OCI-LY3 (cell line): ENCODE measurements around the gene SLC25A29.

Experiments
- H2AFZ ChIP-seq: fragments of 200-600, 300-600 bp; shearing (Covaris generic); 2 replicates; pipeline ENCODE4 v1.6.0; 2014; ENCODE audit warnings: antibody characterized with exemption, low read depth, low read length
- H3K27ac ChIP-seq: fragments of 200-600, 300-600 bp; sonication (generic); 2 replicates; pipeline ENCODE4 v1.5.1; 2014; ENCODE audit warnings: mild to moderate bottlenecking, low read length, moderate library complexity, mixed read lengths
- H3K27me3 ChIP-seq: fragments of 200-600, 300-600 bp; sonication (generic); 2 replicates; pipeline ENCODE4 v1.6.1; 2014; ENCODE audit warnings: low read depth, low read length, mixed read lengths
- H3K36me3 ChIP-seq: fragments of 200-600, 300-600 bp; sonication (generic); replicated peaks from 2 replicates; pipeline ENCODE3; 2014; ENCODE audit warnings: low read depth, low read length, mixed read lengths
- H3K4me1 ChIP-seq: fragments of 300-600, 200-600 bp; sonication (generic); 2 replicates; pipeline ENCODE4 v1.6.1; 2014; ENCODE audit warnings: low read length, mixed read lengths
- H3K4me2 ChIP-seq: fragments of 200-600, 300-600 bp; sonication (generic); 2 replicates; pipeline ENCODE4 v1.6.1; 2014; ENCODE audit warnings: low read length, mixed read lengths
- H3K4me3 ChIP-seq: fragments of 300-600, 200-600 bp; sonication (generic); 2 replicates; pipeline ENCODE4 v1.5.1; 2014; ENCODE audit warnings: antibody characterized with exemption, mild to moderate bottlenecking, low read length, moderate library complexity
- H3K79me2 ChIP-seq: fragments of 300-600, 200-600 bp; shearing (Covaris generic); 2 replicates; pipeline ENCODE4 v1.6.1; 2014; ENCODE audit warnings: mild to moderate bottlenecking, low read length, mixed read lengths
- H3K9ac ChIP-seq: fragments of 300-600, 200-600 bp; shearing (Covaris generic); 2 replicates; pipeline ENCODE4 v1.6.0; 2014; ENCODE audit warnings: mild to moderate bottlenecking, low read length, moderate library complexity
- H3K9me3 ChIP-seq: fragments of 200-600, 300-600 bp; shearing (Covaris generic); 2 replicates; pipeline ENCODE4 v1.6.1; 2014; ENCODE audit warnings: low read length, mixed read lengths; ENCODE audit not compliant: insufficient read depth
- H4K20me1 ChIP-seq: fragments of 200-600, 300-600 bp; sonication (generic); 2 replicates; pipeline ENCODE4 v1.6.1; 2016; ENCODE audit warnings: low read length, mixed read lengths; ENCODE audit not compliant: insufficient read depth
- EZH2phosphoT487 ChIP-seq: fragments of 200-600 bp; shearing (Covaris generic); IDR thresholded peaks from 2 replicates; pipeline ENCODE4 v1.6.1; 2018; ENCODE audit warnings: antibody characterized with exemption, mixed run types, low read depth
- TF ChIP-seq, protein P1 (sequence below): fragments of 200-600, 300-600 bp; sonication (generic); IDR thresholded peaks from 2 replicates; pipeline ENCODE4 v1.5.1; 2014; ENCODE audit warnings: antibody characterized with exemption, low read length, low read depth

The SLC25A29 gene

DNA sequence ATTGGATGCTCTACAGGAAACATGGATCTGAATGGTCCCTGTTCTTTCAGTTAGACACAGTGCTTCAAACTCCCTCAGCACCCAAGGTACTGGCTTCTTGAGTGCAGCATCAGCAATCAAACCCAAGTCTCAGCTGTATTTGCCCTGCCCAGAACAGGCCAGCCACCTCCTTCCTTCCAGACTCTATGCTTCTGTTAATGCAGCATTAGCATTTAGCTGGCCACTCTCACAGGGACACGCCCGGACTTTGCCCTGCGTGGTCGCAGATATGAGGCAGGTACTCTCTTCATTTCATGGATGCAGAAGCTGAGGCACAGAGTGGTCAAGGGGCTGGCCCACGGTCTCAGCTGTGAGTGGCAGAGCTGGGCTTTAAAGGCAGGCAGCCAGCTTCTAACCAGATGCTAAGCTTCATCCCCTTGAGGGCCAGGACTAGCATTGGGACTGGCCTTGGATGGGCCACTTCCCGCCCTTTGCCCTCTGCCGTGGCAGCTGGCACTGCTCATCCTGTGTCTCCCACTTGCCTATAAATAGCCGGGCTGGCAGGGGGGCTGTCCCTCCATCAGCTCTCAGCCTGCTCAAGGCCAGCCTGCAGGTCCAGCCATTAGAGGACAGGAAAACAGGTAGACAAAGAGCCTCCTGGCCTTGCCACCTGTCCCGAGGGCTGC lies 15.4 kb upstream of the SLC25A29 start:
- Histone ChIP-seq H2AFZ (no peak overlapping the region), H3K27ac (no peak overlapping the region), H3K4me2 (no peak overlapping the region), H3K79me2 (no peaks in the 10 kb centered on the region), H3K27me3 (no peaks in the 10 kb centered on the region), H3K9ac (no peak overlapping the region), H3K36me3 (no peaks in the 10 kb centered on the region), H4K20me1 (no peaks in the 10 kb centered on the region), H3K9me3 (no peaks in the 10 kb centered on the region), H3K4me3 (no peak overlapping the region), H3K4me1 (peaks cover 10% of the 10 kb centered on the region)
- TF ChIP-seq, protein P1, sequence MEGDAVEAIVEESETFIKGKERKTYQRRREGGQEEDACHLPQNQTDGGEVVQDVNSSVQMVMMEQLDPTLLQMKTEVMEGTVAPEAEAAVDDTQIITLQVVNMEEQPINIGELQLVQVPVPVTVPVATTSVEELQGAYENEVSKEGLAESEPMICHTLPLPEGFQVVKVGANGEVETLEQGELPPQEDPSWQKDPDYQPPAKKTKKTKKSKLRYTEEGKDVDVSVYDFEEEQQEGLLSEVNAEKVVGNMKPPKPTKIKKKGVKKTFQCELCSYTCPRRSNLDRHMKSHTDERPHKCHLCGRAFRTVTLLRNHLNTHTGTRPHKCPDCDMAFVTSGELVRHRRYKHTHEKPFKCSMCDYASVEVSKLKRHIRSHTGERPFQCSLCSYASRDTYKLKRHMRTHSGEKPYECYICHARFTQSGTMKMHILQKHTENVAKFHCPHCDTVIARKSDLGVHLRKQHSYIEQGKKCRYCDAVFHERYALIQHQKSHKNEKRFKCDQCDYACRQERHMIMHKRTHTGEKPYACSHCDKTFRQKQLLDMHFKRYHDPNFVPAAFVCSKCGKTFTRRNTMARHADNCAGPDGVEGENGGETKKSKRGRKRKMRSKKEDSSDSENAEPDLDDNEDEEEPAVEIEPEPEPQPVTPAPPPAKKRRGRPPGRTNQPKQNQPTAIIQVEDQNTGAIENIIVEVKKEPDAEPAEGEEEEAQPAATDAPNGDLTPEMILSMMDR: no peak
- TF ChIP-seq EZH2phosphoT487: no peak

DNA sequence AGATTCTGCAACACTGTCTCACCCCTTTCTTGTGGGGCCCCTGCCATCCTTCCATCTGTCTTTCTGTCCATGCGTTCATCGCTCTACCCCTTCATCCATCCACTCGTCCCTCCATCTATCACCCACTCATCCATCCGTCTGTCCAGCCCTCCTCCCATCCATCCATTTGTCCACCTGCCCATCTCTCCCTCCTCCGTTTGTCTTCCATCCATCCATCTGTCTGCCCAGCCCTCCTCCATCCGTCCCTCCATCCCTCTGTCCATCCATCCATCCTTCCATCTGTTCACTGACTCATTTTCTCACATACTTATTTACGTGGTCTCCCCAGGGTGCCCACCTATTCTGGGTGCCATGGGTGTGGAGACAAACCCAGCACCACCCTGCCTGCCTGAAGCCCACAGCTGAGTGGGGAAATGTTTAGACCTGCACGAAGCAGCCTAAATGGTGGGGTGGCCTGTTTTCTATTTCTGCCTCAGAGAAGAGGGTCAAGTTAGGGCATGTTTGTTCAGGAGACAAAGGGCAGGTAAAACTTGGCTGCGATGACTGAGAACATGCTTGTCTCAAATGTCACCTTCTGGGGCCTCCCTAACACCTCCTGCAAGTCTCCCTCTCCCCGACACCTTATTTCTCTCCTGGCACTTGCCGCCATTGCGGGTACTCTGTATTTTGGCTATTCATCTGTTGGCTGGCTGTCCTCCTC lies 14.1 kb upstream of the SLC25A29 start:
- Histone ChIP-seq H3K27ac (no peak overlapping the region), H3K27me3 (no peaks in the 10 kb centered on the region), H3K4me1 (peaks cover 10% of the 10 kb centered on the region), H3K4me3 (no peak overlapping the region), H3K4me2 (no peak overlapping the region), H3K36me3 (no peaks in the 10 kb centered on the region), H3K9ac (no peak overlapping the region), H2AFZ (no peak overlapping the region), H4K20me1 (no peaks in the 10 kb centered on the region), H3K9me3 (no peaks in the 10 kb centered on the region), H3K79me2 (no peaks in the 10 kb centered on the region)
- TF ChIP-seq, protein P1: no peak
- TF ChIP-seq EZH2phosphoT487: no peak

DNA sequence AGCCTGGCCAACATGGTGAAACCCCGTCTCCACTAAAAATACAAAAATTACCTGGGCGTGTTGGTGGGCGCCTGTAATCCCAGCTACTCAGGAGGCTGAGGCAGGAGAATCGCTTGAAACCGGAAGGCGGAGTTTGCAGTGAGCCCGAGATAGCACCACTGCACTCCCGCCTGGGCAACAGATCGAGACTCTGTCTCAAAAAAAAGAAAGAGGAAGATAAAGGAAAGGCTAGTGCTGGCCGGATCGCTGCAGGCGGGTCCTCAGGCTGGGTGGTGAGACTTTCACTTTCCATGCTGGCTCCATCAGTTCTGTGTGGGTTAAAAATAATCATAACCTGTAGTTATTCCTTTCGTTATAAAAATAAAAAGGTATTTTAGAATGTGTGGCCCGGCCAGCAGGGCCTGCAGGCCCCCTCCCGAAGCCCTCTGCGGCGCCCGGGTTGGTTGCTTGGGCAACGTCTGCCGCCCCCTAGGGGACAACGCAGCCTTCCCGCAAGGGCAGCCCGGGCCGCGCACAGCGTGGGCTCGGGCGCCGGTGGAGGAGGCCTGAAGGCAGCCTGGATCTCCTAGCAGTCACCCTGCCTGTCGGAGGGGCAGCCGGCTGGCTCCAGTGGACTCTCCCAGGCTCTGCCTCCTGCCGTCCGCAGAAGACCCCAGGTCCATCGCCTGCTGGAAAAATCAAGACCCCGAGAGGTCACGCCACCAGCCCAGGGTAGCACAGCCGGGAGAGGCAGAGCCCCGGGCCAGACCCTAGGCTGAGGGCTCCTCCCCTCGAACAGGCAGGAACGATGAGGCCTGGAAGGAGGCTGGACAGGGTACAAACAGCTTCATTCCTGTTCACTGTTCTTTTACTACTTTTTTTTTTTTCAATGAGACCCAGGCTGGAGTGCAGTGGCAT lies 11.9 kb upstream of the SLC25A29 start:
- Histone ChIP-seq H3K9ac (peak overlapping the region; percentile 52), H3K27me3 (no peaks in the 10 kb centered on the region), H3K36me3 (no peaks in the 10 kb centered on the region), H4K20me1 (no peaks in the 10 kb centered on the region), H3K4me2 (peak overlapping the region; percentile 75), H3K4me1 (peaks cover 10% of the 10 kb centered on the region), H3K4me3 (peak overlapping the region; percentile 74), H3K9me3 (no peaks in the 10 kb centered on the region), H2AFZ (peak overlapping the region; percentile 97), H3K79me2 (no peaks in the 10 kb centered on the region), H3K27ac (no peak overlapping the region)
- TF ChIP-seq, protein P1: peak; percentile 73
- no peak for TF ChIP-seq EZH2phosphoT487

DNA sequence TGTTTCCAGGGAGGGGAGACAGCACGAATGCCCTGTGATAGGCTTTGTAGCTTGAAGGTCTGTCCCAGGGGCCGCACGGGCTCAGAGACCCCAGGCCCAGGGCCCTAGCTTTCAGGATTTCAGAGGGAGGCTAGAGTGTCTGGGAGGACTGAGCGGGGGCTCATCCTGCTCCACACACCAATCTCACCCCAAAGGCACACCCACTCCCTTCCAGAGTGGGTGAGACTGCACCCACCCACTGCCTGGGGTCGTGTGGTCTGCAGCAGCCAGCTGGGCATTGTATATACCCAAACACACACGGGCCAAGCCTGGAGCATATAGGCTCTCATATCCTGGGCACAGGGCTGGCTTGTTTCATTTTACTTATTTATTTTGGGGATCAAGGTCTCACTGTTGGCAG lies 11.1 kb upstream of the SLC25A29 start:
- H4K20me1 ChIP-seq: no peaks in the 10 kb centered on the region
- H3K79me2 ChIP-seq: no peaks in the 10 kb centered on the region
- no peaks in the 10 kb centered on the region for H3K27me3 ChIP-seq
- H2AFZ ChIP-seq: peak overlapping the region; percentile 97
- peak overlapping the region; percentile 52; the same call in 1 of the 2 replicates for H3K9ac ChIP-seq
- no peaks in the 10 kb centered on the region for H3K9me3 ChIP-seq
- H3K36me3 ChIP-seq: no peaks in the 10 kb centered on the region
- H3K27ac ChIP-seq: no peak overlapping the region
- peak overlapping the region; percentile 74 for H3K4me3 ChIP-seq
- TF ChIP-seq, protein P1: no peak
- no peak for TF ChIP-seq EZH2phosphoT487
- peaks cover 14% of the 10 kb centered on the region for H3K4me1 ChIP-seq
- H3K4me2 ChIP-seq: peak overlapping the region; percentile 75
